ENCODE measurements around the gene TKTL1.

The TKTL1 gene

DNA sequence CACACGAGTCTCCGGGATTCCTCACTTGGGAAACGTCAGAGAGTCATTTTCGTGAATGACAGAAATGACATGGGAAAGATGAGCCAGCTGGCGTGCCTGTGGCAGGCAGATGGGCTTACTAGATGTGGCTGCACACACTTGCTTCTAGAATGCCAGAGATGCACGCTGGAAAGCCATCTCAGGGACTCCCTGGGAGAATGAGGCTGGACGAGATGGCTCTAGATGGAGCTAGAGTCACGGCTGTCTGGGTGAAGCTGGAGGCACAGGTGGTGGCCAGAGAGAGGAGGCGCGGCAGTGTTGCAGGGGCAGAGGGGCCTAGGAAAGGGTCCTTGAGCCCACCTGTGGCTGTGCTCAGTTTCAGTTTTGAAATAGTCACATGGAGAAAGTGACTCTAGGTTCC lies 26.0 kb downstream of the TKTL1 start:
- Histone ChIP-seq H3K27ac (ENCODE audit: low read length) (no peak overlapping the region), H3K4me3 (ENCODE audit: low read depth in 1 of 2, low read length in 2 of 2) (no peak overlapping the region), H3K36me3 (ENCODE audit: insufficient read depth, low read length) (no peaks in the 10 kb centered on the region), H3K9ac (ENCODE audit: low read depth, low read length) (no peak overlapping the region), H3K9me3 (ENCODE audit: insufficient read depth, low read length, severe bottlenecking) (no peaks in the 10 kb centered on the region), H4K20me1 (ENCODE audit: insufficient read depth, low read length) (no peaks in the 10 kb centered on the region), H2AFZ (ENCODE audit: low read depth, low read length) (no peak overlapping the region), H3K27me3 (ENCODE audit: insufficient read depth, low read length, poor library complexity) (no peaks in the 10 kb centered on the region), H3K4me2 (ENCODE audit: insufficient read depth, low read length) (no peak overlapping the region), H3K4me1 (ENCODE audit: insufficient read depth, low read length) (peaks cover under 1% of the 10 kb centered on the region; the same call in 1 of the 2 replicates), H3K79me2 (ENCODE audit: insufficient read depth, low read length) (no peaks in the 10 kb centered on the region)
- DNase-seq = no peak
- TF ChIP-seq, protein P1, sequence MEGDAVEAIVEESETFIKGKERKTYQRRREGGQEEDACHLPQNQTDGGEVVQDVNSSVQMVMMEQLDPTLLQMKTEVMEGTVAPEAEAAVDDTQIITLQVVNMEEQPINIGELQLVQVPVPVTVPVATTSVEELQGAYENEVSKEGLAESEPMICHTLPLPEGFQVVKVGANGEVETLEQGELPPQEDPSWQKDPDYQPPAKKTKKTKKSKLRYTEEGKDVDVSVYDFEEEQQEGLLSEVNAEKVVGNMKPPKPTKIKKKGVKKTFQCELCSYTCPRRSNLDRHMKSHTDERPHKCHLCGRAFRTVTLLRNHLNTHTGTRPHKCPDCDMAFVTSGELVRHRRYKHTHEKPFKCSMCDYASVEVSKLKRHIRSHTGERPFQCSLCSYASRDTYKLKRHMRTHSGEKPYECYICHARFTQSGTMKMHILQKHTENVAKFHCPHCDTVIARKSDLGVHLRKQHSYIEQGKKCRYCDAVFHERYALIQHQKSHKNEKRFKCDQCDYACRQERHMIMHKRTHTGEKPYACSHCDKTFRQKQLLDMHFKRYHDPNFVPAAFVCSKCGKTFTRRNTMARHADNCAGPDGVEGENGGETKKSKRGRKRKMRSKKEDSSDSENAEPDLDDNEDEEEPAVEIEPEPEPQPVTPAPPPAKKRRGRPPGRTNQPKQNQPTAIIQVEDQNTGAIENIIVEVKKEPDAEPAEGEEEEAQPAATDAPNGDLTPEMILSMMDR (IDR thresholded peaks at IDR 0.05; ENCODE audit: borderline replicate concordance, extremely low read depth, low read length, poor library complexity, severe bottlenecking) = no peak
- TF ChIP-seq EZH2 (IDR thresholded peaks at IDR 0.05; ENCODE audit: borderline replicate concordance, low read depth, low read length, severe bottlenecking) = no peak
- no peak for ATAC-seq (ENCODE audit: insufficient read depth, low read depth)

DNA sequence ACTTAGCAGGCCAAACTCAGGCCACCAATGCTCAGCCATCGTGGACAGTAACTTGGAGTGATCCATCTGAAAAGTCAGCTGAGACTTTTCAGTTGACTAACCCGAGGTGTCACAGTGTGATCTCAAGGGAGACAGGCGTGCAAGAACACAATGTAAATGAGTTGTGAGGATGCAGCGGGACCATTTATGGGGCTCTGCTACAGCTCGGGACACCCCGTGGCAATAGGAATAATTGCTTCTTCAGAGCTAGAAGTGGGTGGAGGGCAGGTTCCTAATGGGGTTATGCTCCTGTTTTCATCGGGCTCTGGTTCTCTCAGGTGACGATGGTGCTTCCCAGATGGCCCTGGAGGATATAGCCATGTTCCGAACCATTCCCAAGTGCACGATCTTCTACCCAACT lies 27.3 kb downstream of the TKTL1 start:
- H3K27me3 ChIP-seq (ENCODE audit: insufficient read depth, low read length, poor library complexity) = no peaks in the 10 kb centered on the region
- ATAC-seq (ENCODE audit: insufficient read depth, low read depth) = no peak
- no peak for DNase-seq
- peaks cover 12% of the 10 kb centered on the region for H3K4me1 ChIP-seq (ENCODE audit: insufficient read depth, low read length)
- no peak for TF ChIP-seq EZH2 (IDR thresholded peaks at IDR 0.05; ENCODE audit: borderline replicate concordance, low read depth, low read length, severe bottlenecking)
- TF ChIP-seq, protein P1 (IDR thresholded peaks at IDR 0.05; ENCODE audit: borderline replicate concordance, extremely low read depth, low read length, poor library complexity, severe bottlenecking) = no peak
- H3K4me3 ChIP-seq (ENCODE audit: low read depth in 1 of 2, low read length in 2 of 2) = no peak overlapping the region
- H4K20me1 ChIP-seq (ENCODE audit: insufficient read depth, low read length) = no peaks in the 10 kb centered on the region
- no peaks in the 10 kb centered on the region for H3K9me3 ChIP-seq (ENCODE audit: insufficient read depth, low read length, severe bottlenecking)
- no peaks in the 10 kb centered on the region for H3K36me3 ChIP-seq (ENCODE audit: insufficient read depth, low read length)
- H3K9ac ChIP-seq (ENCODE audit: low read depth, low read length) = no peak overlapping the region
- no peak overlapping the region for H2AFZ ChIP-seq (ENCODE audit: low read depth, low read length)
- no peak overlapping the region for H3K4me2 ChIP-seq (ENCODE audit: insufficient read depth, low read length)
- no peak overlapping the region for H3K27ac ChIP-seq (ENCODE audit: low read length)
- H3K79me2 ChIP-seq (ENCODE audit: insufficient read depth, low read length) = no peaks in the 10 kb centered on the region

DNA sequence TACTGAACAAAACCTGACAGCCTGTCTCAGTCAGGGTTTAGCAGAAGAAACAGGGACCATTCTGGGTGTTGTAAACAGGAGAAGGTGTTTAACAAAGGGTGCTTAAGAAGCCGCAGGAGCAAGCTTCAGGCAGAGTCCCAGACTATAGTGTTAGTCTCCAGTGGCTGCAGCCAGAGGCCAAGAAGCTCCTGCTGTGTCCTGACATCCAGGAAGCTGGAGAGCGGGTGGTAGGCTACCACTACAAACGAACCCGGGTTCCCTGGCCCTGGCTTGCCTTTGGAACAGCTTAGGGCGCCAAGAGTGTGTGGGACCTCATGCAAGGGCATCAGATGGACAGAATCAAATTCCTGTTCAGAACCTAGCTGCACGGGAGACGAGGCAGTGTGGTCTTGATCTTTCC lies 27.9 kb downstream of the TKTL1 start:
- Histone ChIP-seq H3K9me3 (ENCODE audit: insufficient read depth, low read length, severe bottlenecking) (no peaks in the 10 kb centered on the region), H3K27me3 (ENCODE audit: insufficient read depth, low read length, poor library complexity) (no peaks in the 10 kb centered on the region), H3K27ac (ENCODE audit: low read length) (no peak overlapping the region), H3K4me1 (ENCODE audit: insufficient read depth, low read length) (peaks cover 12% of the 10 kb centered on the region), H2AFZ (ENCODE audit: low read depth, low read length) (no peak overlapping the region), H3K9ac (ENCODE audit: low read depth, low read length) (no peak overlapping the region), H3K36me3 (ENCODE audit: insufficient read depth, low read length) (no peaks in the 10 kb centered on the region), H3K4me2 (ENCODE audit: insufficient read depth, low read length) (no peak overlapping the region), H3K79me2 (ENCODE audit: insufficient read depth, low read length) (no peaks in the 10 kb centered on the region), H4K20me1 (ENCODE audit: insufficient read depth, low read length) (no peaks in the 10 kb centered on the region), H3K4me3 (ENCODE audit: low read depth in 1 of 2, low read length in 2 of 2) (no peak overlapping the region)
- TF ChIP-seq, protein P1 (IDR thresholded peaks at IDR 0.05; ENCODE audit: borderline replicate concordance, extremely low read depth, low read length, poor library complexity, severe bottlenecking) = no peak
- no peak for TF ChIP-seq EZH2 (IDR thresholded peaks at IDR 0.05; ENCODE audit: borderline replicate concordance, low read depth, low read length, severe bottlenecking)
- no peak for ATAC-seq (ENCODE audit: insufficient read depth, low read depth)
- DNase-seq = no peak

DNA sequence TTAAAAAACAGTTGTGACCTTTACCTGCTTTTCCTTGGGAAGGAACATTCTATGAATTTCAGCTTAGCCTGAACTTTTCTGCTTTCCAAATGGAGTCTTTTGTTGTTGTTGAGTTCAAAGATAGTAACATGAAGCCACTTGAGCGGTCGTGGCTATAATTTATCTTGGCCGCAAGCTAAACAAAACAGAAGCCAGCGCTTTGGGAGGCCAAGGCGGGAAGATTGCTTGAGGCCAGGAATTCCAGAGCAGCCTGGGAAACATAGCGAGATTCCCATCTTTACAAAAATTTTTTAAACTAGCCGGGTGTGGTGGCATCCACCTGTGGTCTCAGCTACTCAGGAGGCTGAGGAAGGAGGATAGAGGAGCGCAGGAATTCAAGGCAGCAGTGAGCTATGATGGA lies 29.9 kb downstream of the TKTL1 start:
- peaks cover 12% of the 10 kb centered on the region for H3K4me1 ChIP-seq (ENCODE audit: insufficient read depth, low read length)
- H3K27me3 ChIP-seq (ENCODE audit: insufficient read depth, low read length, poor library complexity) = no peaks in the 10 kb centered on the region

More for the DNA sequence above, 29.9 kb downstream of the TKTL1 start:
- ATAC-seq (ENCODE audit: insufficient read depth, low read depth) (no peak), DNase-seq (no peak)
- TF ChIP-seq, protein P1 (IDR thresholded peaks at IDR 0.05; ENCODE audit: borderline replicate concordance, extremely low read depth, low read length, poor library complexity, severe bottlenecking) = no peak
- TF ChIP-seq EZH2 (IDR thresholded peaks at IDR 0.05; ENCODE audit: borderline replicate concordance, low read depth, low read length, severe bottlenecking) = no peak
- no peak overlapping the region for H3K9ac ChIP-seq (ENCODE audit: low read depth, low read length)
- no peaks in the 10 kb centered on the region for H3K36me3 ChIP-seq (ENCODE audit: insufficient read depth, low read length)
- no peak overlapping the region for H3K4me3 ChIP-seq (ENCODE audit: low read depth in 1 of 2, low read length in 2 of 2)
- no peak overlapping the region for H3K27ac ChIP-seq (ENCODE audit: low read length)
- H3K9me3 ChIP-seq (ENCODE audit: insufficient read depth, low read length, severe bottlenecking) = no peaks in the 10 kb centered on the region
- H2AFZ ChIP-seq (ENCODE audit: low read depth, low read length) = no peak overlapping the region
- no peak overlapping the region for H3K4me2 ChIP-seq (ENCODE audit: insufficient read depth, low read length)
- H3K79me2 ChIP-seq (ENCODE audit: insufficient read depth, low read length) = no peaks in the 10 kb centered on the region
- no peaks in the 10 kb centered on the region for H4K20me1 ChIP-seq (ENCODE audit: insufficient read depth, low read length)

All from DND-41 (cell line).